ENCODE measurements around the gene SP7. TPM values are rescaled to one million over a fixed set of nuclear protein-coding genes. Genes with fewer than 3 reads are reported as not detected.

The SP7 gene
- total RNA-seq, result not detected

DNA sequence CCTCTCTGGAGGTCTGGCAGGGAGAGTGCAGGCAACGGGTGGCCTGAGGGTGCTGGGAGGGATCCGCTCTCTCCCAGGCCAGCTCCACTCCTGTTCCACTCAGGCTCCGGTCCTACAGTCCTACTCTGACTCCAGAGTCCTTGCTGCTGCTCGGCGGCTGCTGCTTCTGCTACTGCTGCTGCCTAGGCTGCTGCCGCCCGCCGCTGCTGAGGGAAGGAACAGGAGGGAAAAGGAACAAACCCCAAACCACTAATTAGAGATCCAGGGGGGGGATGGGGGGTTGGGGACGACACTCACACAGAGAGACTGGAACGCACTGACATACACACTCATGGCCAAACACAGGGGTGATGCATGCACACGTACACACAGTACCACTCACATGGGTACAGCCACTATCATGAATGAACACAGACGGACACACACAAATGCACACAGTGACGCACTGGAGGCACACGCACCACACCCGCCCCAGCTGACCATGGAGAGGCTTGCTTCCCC is at the start of gene SP7:
SP7 (minus strand) TSS at position 174 of the 501 bp plus-strand sequence. CDS start 708 bp downstream, outside the sequence.
- Histone ChIP-seq H3K4me1 (no peaks in the 10 kb centered on the region), H3K27ac (no peak within 1 kb of the TSS), H3K4me3 (no peak within 1 kb of the TSS), H3K9me3 (no peaks in the 10 kb centered on the region), H3K27me3 (peaks cover 14 to 22% (median 15%) of the 10 kb centered on the region in 3 donors), H3K36me3 (no peaks in the 10 kb centered on the region)
- in situ Hi-C loops (cut with MboI; ENCODE audit: low sequenced_read_pairs in 4 of 4), result no loop called here
- no peak for ATAC-seq
- DNase-seq, result no peak
- intact Hi-C loops (cut with DNase I; ENCODE audit: low total_unique reads), result no loop called here
- TF ChIP-seq, protein P1, sequence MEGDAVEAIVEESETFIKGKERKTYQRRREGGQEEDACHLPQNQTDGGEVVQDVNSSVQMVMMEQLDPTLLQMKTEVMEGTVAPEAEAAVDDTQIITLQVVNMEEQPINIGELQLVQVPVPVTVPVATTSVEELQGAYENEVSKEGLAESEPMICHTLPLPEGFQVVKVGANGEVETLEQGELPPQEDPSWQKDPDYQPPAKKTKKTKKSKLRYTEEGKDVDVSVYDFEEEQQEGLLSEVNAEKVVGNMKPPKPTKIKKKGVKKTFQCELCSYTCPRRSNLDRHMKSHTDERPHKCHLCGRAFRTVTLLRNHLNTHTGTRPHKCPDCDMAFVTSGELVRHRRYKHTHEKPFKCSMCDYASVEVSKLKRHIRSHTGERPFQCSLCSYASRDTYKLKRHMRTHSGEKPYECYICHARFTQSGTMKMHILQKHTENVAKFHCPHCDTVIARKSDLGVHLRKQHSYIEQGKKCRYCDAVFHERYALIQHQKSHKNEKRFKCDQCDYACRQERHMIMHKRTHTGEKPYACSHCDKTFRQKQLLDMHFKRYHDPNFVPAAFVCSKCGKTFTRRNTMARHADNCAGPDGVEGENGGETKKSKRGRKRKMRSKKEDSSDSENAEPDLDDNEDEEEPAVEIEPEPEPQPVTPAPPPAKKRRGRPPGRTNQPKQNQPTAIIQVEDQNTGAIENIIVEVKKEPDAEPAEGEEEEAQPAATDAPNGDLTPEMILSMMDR (IDR thresholded peaks at IDR 0.05 in 4 of 5, conservative IDR thresholded peaks at IDR 0.05 in 1 of 5), result no peak
- no peak for TF ChIP-seq POLR2A (IDR thresholded peaks at IDR 0.05)

DNA sequence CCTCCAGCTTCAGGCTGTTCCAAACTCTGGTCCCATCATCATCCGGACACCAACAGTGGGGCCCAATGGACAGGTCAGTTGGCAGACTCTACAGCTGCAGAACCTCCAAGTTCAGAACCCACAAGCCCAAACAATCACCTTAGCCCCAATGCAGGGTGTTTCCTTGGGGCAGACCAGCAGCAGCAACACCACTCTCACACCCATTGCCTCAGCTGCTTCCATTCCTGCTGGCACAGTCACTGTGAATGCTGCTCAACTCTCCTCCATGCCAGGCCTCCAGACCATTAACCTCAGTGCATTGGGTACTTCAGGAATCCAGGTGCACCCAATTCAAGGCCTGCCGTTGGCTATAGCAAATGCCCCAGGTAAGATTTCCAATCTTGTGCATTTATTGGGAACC is 47.1 kb upstream of the SP7 start:
- ATAC-seq (no peak), DNase-seq (no peak)
- TF ChIP-seq POLR2A (IDR thresholded peaks at IDR 0.05), result no peak
- TF ChIP-seq, protein P1 (IDR thresholded peaks at IDR 0.05 in 4 of 5, conservative IDR thresholded peaks at IDR 0.05 in 1 of 5), result no peak
- Histone ChIP-seq H3K27ac (peak overlapping the region; percentile 89 to 99 (median 94)), H3K36me3 (peaks cover 0 to 36% of the 10 kb centered on the region in 2 donors), H3K4me3 (peak overlapping the region; percentile 14 to 19 (median 18)), H3K9me3 (no peaks in the 10 kb centered on the region), H3K4me1 (peaks cover 80 to 83% of the 10 kb centered on the region in 2 donors), H3K27me3 (no peaks in the 10 kb centered on the region)
- intact Hi-C loops (cut with DNase I; ENCODE audit: low total_unique reads) (no loop called here), in situ Hi-C loops (cut with MboI; ENCODE audit: low sequenced_read_pairs in 4 of 4) (no loop called here)

DNA sequence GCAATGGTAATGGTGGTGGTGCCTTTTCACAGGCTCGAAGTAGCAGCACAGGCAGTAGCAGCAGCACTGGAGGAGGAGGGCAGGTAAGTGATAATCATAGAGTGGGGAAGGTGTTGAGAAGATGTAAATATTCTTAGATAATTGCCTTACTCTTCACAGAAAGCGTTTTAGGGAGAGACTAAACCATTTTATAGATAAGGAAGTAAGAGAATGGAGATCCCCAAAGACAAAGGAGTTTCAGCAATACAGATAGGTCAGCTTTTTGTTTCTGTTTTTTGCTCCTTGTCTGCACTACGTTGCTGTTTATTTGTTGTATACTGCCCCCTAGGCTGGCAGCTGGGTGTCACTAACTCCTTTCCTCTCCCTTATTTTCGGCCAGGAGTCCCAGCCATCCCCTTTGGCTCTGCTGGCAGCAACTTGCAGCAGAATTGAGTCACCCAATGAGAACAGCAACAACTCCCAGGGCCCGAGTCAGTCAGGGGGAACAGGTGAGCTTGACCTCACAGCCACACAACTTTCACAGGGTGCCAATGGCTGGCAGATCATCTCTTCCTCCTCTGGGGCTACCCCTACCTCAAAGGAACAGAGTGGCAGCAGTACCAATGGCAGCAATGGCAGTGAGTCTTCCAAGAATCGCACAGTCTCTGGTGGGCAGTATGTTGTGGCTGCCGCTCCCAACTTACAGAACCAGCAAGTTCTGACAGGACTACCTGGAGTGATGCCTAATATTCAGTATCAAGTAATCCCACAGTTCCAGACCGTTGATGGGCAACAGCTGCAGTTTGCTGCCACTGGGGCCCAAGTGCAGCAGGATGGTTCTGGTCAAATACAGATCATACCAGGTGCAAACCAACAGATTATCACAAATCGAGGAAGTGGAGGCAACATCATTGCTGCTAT is 45.8 kb upstream of the SP7 start:
- H3K4me1 ChIP-seq, result peaks cover 67 to 70% of the 10 kb centered on the region in 2 donors
- intact Hi-C loops (cut with DNase I; ENCODE audit: low total_unique reads) (loop anchor here (1.0 to 2.0 kb wide), 3 partner anchors 29 to 119 kb away; partner anchors contain the start of gene TARBP2), in situ Hi-C loops (cut with MboI; ENCODE audit: low sequenced_read_pairs in 4 of 4) (no loop called here)
- peak; percentile 73 to 90 for DNase-seq
- peak in 1 of 2 donors; percentile 15 for ATAC-seq
- peak overlapping the region; percentile 57 to 86 (median 62) for H3K4me3 ChIP-seq
- TF ChIP-seq, protein P1 (IDR thresholded peaks at IDR 0.05 in 4 of 5, conservative IDR thresholded peaks at IDR 0.05 in 1 of 5), result peak; percentile 39 to 53 (median 51)
- no peak for TF ChIP-seq POLR2A (IDR thresholded peaks at IDR 0.05)
- H3K9me3 ChIP-seq, result no peaks in the 10 kb centered on the region
- peak overlapping the region; percentile 89 to 99 (median 94) for H3K27ac ChIP-seq
- H3K27me3 ChIP-seq, result no peaks in the 10 kb centered on the region
- peaks cover 0 to 36% of the 10 kb centered on the region in 2 donors for H3K36me3 ChIP-seq

DNA sequence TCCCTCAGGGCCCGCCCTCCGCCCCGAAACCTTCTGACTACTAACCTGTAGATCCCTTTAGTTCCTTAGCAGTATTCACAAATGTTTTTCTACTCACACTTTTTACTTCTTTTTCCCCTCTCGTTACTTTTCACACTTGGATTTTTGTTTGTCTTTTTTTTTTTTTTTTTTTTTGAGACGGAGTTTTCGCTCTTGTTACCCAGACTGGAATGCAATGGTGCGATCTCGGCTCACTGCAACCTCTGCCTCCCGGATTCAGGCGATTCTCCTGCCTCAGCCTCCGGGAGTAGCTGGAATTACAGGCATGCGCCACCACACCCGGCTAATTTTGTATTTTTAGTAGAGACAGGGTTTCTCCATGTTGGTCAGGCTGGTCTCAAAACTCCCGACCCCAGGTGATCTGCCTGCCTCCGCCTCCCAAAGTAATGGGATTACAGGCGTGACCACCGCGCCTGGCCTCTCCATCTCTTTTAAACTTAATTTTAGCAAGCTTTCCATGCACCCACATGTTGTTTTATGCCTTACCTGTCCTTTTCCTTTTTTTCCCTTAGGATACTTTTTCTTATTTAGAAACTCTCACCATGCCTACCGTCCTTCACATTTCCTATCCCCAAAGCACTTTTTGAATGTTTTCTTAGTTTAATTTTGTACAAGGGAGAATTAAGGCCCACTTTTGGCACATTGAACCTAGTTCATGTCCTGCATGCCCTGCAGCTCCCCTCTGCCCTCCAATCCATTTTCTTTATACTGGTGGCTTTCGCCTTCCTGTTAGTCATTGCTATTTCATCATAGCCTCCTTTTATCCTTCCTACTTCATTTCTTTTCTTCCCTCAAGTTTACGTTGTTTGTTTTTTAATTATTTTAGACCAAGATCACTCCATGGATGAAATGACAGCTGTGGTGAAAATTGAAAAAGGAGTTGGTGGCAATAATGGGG is 44.9 kb upstream of the SP7 start:
- DNase-seq (peak in 1 of 2 donors; percentile 26), ATAC-seq (no peak)
- Histone ChIP-seq H3K4me1 (peaks cover 58 to 61% of the 10 kb centered on the region in 2 donors), H3K27me3 (no peaks in the 10 kb centered on the region), H3K4me3 (peak overlapping the region; percentile 57 to 86 (median 62)), H3K36me3 (peaks cover 0 to 36% of the 10 kb centered on the region in 2 donors), H3K27ac (peak overlapping the region; percentile 89 to 99 (median 94)), H3K9me3 (no peaks in the 10 kb centered on the region)
- TF ChIP-seq, protein P1 (IDR thresholded peaks at IDR 0.05 in 4 of 5, conservative IDR thresholded peaks at IDR 0.05 in 1 of 5), result no peak
- no peak for TF ChIP-seq POLR2A (IDR thresholded peaks at IDR 0.05)
- intact Hi-C loops (cut with DNase I; ENCODE audit: low total_unique reads), result loop anchor here (2.0 kb wide), 2 partner anchors 28 to 120 kb away; partner anchors contain the start of gene TARBP2
- in situ Hi-C loops (cut with MboI; ENCODE audit: low sequenced_read_pairs in 4 of 4), result no loop called here
